IPS DF 6.9 (cell line): ENCODE results near the gene TIMP2.

Source experiments
- DNase-seq: peaks from one replicate; pipeline ENCODE4 v3.0.0-alpha.2; 2013; ENCODE audit warnings: low read depth, low spot score
- H3K27ac ChIP-seq: one replicate; pipeline ENCODE4 v1.5.1; 2013; ENCODE audit warnings: low read length, control low read depth
- H3K27me3 ChIP-seq: 2 replicates; pipeline ENCODE4 v1.6.1; 2013; ENCODE audit warnings: mild to moderate bottlenecking, low read length; ENCODE audit not compliant: control insufficient read depth, insufficient read depth
- H3K36me3 ChIP-seq: 2 replicates; pipeline ENCODE4 v1.6.1; 2013; ENCODE audit warnings: low read length; ENCODE audit not compliant: control insufficient read depth, insufficient read depth
- H3K4me1 ChIP-seq: 2 replicates; pipeline ENCODE4 v1.6.1; 2013; ENCODE audit warnings: low read length; ENCODE audit not compliant: control insufficient read depth, insufficient read depth
- H3K4me3 ChIP-seq: 2 replicates; pipeline ENCODE4 v1.5.1; 2013; ENCODE audit warnings: mild to moderate bottlenecking, low read length
- H3K9me3 ChIP-seq: 2 replicates; pipeline ENCODE4 v1.6.1; 2013; ENCODE audit warnings: low read length, inconsistent platforms; ENCODE audit not compliant: control insufficient read depth, insufficient read depth
- WGBS: extraction: QIAGEN DNeasy Blood & Tissue Kit; methylation state at CpG from one replicate; pipeline ENCODE4 v1.1.7; 2013; ENCODE audit warnings: mixed read lengths, missing lambda C conversion rate; ENCODE audit not compliant: insufficient read length, insufficient coverage; 5-methylcytosine and 5-hydroxymethylcytosine counted together

Gene TIMP2

GRCh38 chr17:78933025-78933958 lies 8.1 kb upstream of the TIMP2 start:
- H3K27me3 ChIP-seq = no peaks in the 10 kb centered on the region
- H3K4me1 ChIP-seq = 0 out of 2 replicates have a peak, but pooled peaks cover 2% of the 10 kb centered on the region
- no peaks in the 10 kb centered on the region for H3K36me3 ChIP-seq
- DNase-seq = no peak
- WGBS = no CpG with 5 or more reads among the region's 18 CpGs
- no peak overlapping the region for H3K27ac ChIP-seq
- H3K9me3 ChIP-seq = no peaks in the 10 kb centered on the region
- H3K4me3 ChIP-seq = no peak overlapping the region

- H3K36me3 ChIP-seq = no peaks in the 10 kb centered on the region
- no CpG with 5 or more reads among the region's 31 CpGs for WGBS
- H3K4me3 ChIP-seq = no peak overlapping the region
- H3K27ac ChIP-seq = no peak overlapping the region
- no peak for DNase-seq
- no peaks in the 10 kb centered on the region for H3K9me3 ChIP-seq
- H3K4me1 ChIP-seq = 0 out of 2 replicates have a peak, but pooled peaks cover 2% of the 10 kb centered on the region
- H3K27me3 ChIP-seq = no peaks in the 10 kb centered on the region
Measured at GRCh38 chr17:78929908-78930775, 5.0 kb upstream of the TIMP2 start.

- no peak overlapping the region for H3K27ac ChIP-seq
- H3K36me3 ChIP-seq = no peaks in the 10 kb centered on the region
- no peaks in the 10 kb centered on the region for H3K27me3 ChIP-seq
- H3K9me3 ChIP-seq = no peaks in the 10 kb centered on the region
- WGBS = no CpG with 5 or more reads among the region's 33 CpGs
- no peak for DNase-seq
- peak overlapping the region; percentile 28; the same call in 1 of the 2 replicates for H3K4me3 ChIP-seq
- H3K4me1 ChIP-seq = peaks cover 5% of the 10 kb centered on the region
Measured at GRCh38 chr17:78925662-78926555, 722 bp upstream of the TIMP2 start.

GRCh38 chr17:78924481-78925151 lies 571 bp downstream of the TIMP2 start:
- no CpG with 5 or more reads among the region's 64 CpGs for WGBS
- no peak for DNase-seq
- Histone ChIP-seq H3K4me1 (peaks cover 5% of the 10 kb centered on the region), H3K36me3 (no peaks in the 10 kb centered on the region), H3K27me3 (no peaks in the 10 kb centered on the region), H3K27ac (no peak overlapping the region), H3K9me3 (no peaks in the 10 kb centered on the region), H3K4me3 (peak overlapping the region; percentile 45)

- DNase-seq = no peak
- no peak overlapping the region for H3K27ac ChIP-seq
- H3K27me3 ChIP-seq = no peaks in the 10 kb centered on the region
- WGBS = no CpG with 5 or more reads among the region's 28 CpGs
- peaks cover 5% of the 10 kb centered on the region for H3K4me1 ChIP-seq
- peak overlapping the region; percentile 45 for H3K4me3 ChIP-seq
- no peaks in the 10 kb centered on the region for H3K36me3 ChIP-seq
- no peaks in the 10 kb centered on the region for H3K9me3 ChIP-seq
Measured at GRCh38 chr17:78923660-78924453, 1.3 kb downstream of the TIMP2 start.

- no peaks in the 10 kb centered on the region; the same call in 1 of the 2 replicates for H3K36me3 ChIP-seq
- no peak for DNase-seq
- H3K9me3 ChIP-seq = no peaks in the 10 kb centered on the region
- H3K4me1 ChIP-seq = peaks cover 5% of the 10 kb centered on the region
- H3K27me3 ChIP-seq = no peaks in the 10 kb centered on the region
- H3K4me3 ChIP-seq = no peak overlapping the region
- no CpG with 5 or more reads among the region's 13 CpGs for WGBS
- no peak overlapping the region for H3K27ac ChIP-seq
Measured at GRCh38 chr17:78922816-78923498, 2.2 kb downstream of the TIMP2 start.

- Histone ChIP-seq H3K27ac (no peak overlapping the region), H3K36me3 (no peaks in the 10 kb centered on the region; the same call in 1 of the 2 replicates), H3K4me3 (no peak overlapping the region), H3K27me3 (no peaks in the 10 kb centered on the region), H3K4me1 (peaks cover 7% of the 10 kb centered on the region), H3K9me3 (no peaks in the 10 kb centered on the region)
- no peak for DNase-seq
- WGBS = no CpG with 5 or more reads among the region's 8 CpGs
Measured at GRCh38 chr17:78921437-78921971, 3.7 kb downstream of the TIMP2 start.

- Histone ChIP-seq H3K27ac (no peak overlapping the region), H3K27me3 (no peaks in the 10 kb centered on the region), H3K4me1 (peaks cover 7% of the 10 kb centered on the region), H3K4me3 (no peak overlapping the region), H3K9me3 (no peaks in the 10 kb centered on the region), H3K36me3 (no peaks in the 10 kb centered on the region; the same call in 1 of the 2 replicates)
- DNase-seq = no peak
- no CpG with 5 or more reads among the region's 8 CpGs for WGBS
Measured at GRCh38 chr17:78920528-78920927, 4.7 kb downstream of the TIMP2 start.
